ENCODE data around the gene PCARE. TPM values are rescaled to one million over a fixed set of nuclear protein-coding genes. Genes with fewer than 3 reads are reported as not detected.

PCARE gene
- total and polyA plus RNA-seq, 2 donors (not counting 1 experiment from before 2014, with no cell fraction given) = not detected

GRCh38 chr2:29063646-29064345, 10.5 kb downstream of the PCARE start:
- peak overlapping the region; percentile 79 for H3K4me2 ChIP-seq (ENCODE audit: extremely low read depth, insufficient read depth, low read length)
- peak overlapping the region; percentile 76 for H2AFZ ChIP-seq (ENCODE audit: low read length)
- H3K36me3 ChIP-seq (ENCODE audit: control insufficient read depth, insufficient read depth, low read length) = no peaks in the 10 kb centered on the region
- H3K9me3 ChIP-seq (ENCODE audit: control insufficient read depth, insufficient read depth, low read depth, low read length) = no peaks in the 10 kb centered on the region
- peaks cover 3% of the 10 kb centered on the region for H3K27me3 ChIP-seq (ENCODE audit: control insufficient read depth, insufficient read depth, low read length)
- DNase-seq (ENCODE audit: low read depth in 2 of 2) = peak; percentile 81 to 83
- no peak overlapping the region for H3K9ac ChIP-seq (ENCODE audit: insufficient read depth, low read length)
- H3K79me2 ChIP-seq (ENCODE audit: control insufficient read depth, insufficient read depth, low read length) = no peaks in the 10 kb centered on the region
- TF ChIP-seq EZH2 (IDR thresholded peaks at IDR 0.05; ENCODE audit: low read length, missing control alignments) = no peak
- TF ChIP-seq, protein P1, sequence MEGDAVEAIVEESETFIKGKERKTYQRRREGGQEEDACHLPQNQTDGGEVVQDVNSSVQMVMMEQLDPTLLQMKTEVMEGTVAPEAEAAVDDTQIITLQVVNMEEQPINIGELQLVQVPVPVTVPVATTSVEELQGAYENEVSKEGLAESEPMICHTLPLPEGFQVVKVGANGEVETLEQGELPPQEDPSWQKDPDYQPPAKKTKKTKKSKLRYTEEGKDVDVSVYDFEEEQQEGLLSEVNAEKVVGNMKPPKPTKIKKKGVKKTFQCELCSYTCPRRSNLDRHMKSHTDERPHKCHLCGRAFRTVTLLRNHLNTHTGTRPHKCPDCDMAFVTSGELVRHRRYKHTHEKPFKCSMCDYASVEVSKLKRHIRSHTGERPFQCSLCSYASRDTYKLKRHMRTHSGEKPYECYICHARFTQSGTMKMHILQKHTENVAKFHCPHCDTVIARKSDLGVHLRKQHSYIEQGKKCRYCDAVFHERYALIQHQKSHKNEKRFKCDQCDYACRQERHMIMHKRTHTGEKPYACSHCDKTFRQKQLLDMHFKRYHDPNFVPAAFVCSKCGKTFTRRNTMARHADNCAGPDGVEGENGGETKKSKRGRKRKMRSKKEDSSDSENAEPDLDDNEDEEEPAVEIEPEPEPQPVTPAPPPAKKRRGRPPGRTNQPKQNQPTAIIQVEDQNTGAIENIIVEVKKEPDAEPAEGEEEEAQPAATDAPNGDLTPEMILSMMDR (conservative IDR thresholded peaks at IDR 0.05 in 1 of 2, IDR thresholded peaks at IDR 0.05 in 1 of 2; ENCODE audit: low read depth in 1 of 2, low read length in 2 of 2) = no peak
- H3K27ac ChIP-seq (ENCODE audit: insufficient read depth, low read length) = no peak overlapping the region
- no peaks in the 10 kb centered on the region for H4K20me1 ChIP-seq (ENCODE audit: control insufficient read depth, extremely low read depth, insufficient read depth, low read length)
- no peaks in the 10 kb centered on the region for H3K4me1 ChIP-seq (ENCODE audit: control insufficient read depth, extremely low read depth, insufficient read depth, low read length)
- peak overlapping the region in 2 of 4 experiments; percentile 23 to 33 for H3K4me3 ChIP-seq (replicated peaks in 1 of 4; ENCODE audit: control extremely low read depth in 1 of 4, insufficient read depth in 1 of 4, low read depth in 3 of 4, low read length in 4 of 4)

DNA sequence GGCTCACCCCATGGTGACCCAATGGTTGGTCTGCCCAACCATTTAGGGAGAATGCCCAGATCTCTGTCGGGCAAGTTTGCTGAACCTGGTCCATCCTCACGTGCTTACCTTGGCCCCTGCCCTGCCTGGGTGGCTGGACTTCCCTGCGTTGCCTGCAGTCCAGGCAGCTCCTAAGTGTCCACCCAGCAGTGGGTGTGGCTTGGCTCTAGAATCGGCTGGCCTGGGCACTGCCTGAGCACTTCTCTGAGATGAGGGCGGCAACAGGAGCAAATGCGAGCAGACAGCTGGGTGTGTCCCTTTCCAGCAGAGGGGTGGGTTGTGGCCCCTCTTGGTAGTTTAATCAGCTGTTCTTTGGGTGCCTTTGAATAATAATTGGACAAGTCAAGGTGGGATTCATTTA, 11.3 kb downstream of the PCARE start:
- peak overlapping the region; percentile 79 for H3K4me2 ChIP-seq (ENCODE audit: extremely low read depth, insufficient read depth, low read length)
- TF ChIP-seq, protein P1 (conservative IDR thresholded peaks at IDR 0.05 in 1 of 2, IDR thresholded peaks at IDR 0.05 in 1 of 2; ENCODE audit: low read depth in 1 of 2, low read length in 2 of 2) = no peak
- TF ChIP-seq EZH2 (IDR thresholded peaks at IDR 0.05; ENCODE audit: low read length, missing control alignments) = no peak

GRCh38 chr2:29062371-29062770, 12.0 kb downstream of the PCARE start:
- TF ChIP-seq, protein P1 (conservative IDR thresholded peaks at IDR 0.05 in 1 of 2, IDR thresholded peaks at IDR 0.05 in 1 of 2; ENCODE audit: low read depth in 1 of 2, low read length in 2 of 2) = no peak
- no peak for TF ChIP-seq EZH2 (IDR thresholded peaks at IDR 0.05; ENCODE audit: low read length, missing control alignments)
- Histone ChIP-seq H3K4me3 (replicated peaks in 1 of 4; ENCODE audit: control extremely low read depth in 1 of 4, insufficient read depth in 1 of 4, low read depth in 3 of 4, low read length in 4 of 4) (no peak overlapping the region), H4K20me1 (ENCODE audit: control insufficient read depth, extremely low read depth, insufficient read depth, low read length) (no peaks in the 10 kb centered on the region), H3K9ac (ENCODE audit: insufficient read depth, low read length) (no peak overlapping the region), H3K27me3 (ENCODE audit: control insufficient read depth, insufficient read depth, low read length) (peaks cover 5% of the 10 kb centered on the region), H3K27ac (ENCODE audit: insufficient read depth, low read length) (no peak overlapping the region), H3K36me3 (ENCODE audit: control insufficient read depth, insufficient read depth, low read length) (no peaks in the 10 kb centered on the region), H3K4me2 (ENCODE audit: extremely low read depth, insufficient read depth, low read length) (no peak overlapping the region), H3K79me2 (ENCODE audit: control insufficient read depth, insufficient read depth, low read length) (no peaks in the 10 kb centered on the region), H2AFZ (ENCODE audit: low read length) (no peak overlapping the region), H3K9me3 (ENCODE audit: control insufficient read depth, insufficient read depth, low read depth, low read length) (no peaks in the 10 kb centered on the region), H3K4me1 (ENCODE audit: control insufficient read depth, extremely low read depth, insufficient read depth, low read length) (no peaks in the 10 kb centered on the region)
- DNase-seq (ENCODE audit: low read depth in 2 of 2) = no peak

More for the DNA sequence above, 11.3 kb downstream of the PCARE start:
- H3K27me3 ChIP-seq (ENCODE audit: control insufficient read depth, insufficient read depth, low read length) = peaks cover 3% of the 10 kb centered on the region
- no peak overlapping the region for H3K4me3 ChIP-seq (replicated peaks in 1 of 4; ENCODE audit: control extremely low read depth in 1 of 4, insufficient read depth in 1 of 4, low read depth in 3 of 4, low read length in 4 of 4)
- no peaks in the 10 kb centered on the region for H3K36me3 ChIP-seq (ENCODE audit: control insufficient read depth, insufficient read depth, low read length)
- no peaks in the 10 kb centered on the region for H3K79me2 ChIP-seq (ENCODE audit: control insufficient read depth, insufficient read depth, low read length)
- H3K4me1 ChIP-seq (ENCODE audit: control insufficient read depth, extremely low read depth, insufficient read depth, low read length) = no peaks in the 10 kb centered on the region
- H3K9ac ChIP-seq (ENCODE audit: insufficient read depth, low read length) = no peak overlapping the region
- no peak overlapping the region for H3K27ac ChIP-seq (ENCODE audit: insufficient read depth, low read length)
- DNase-seq (ENCODE audit: low read depth in 2 of 2) = no peak
- no peak overlapping the region for H2AFZ ChIP-seq (ENCODE audit: low read length)
- no peaks in the 10 kb centered on the region for H3K9me3 ChIP-seq (ENCODE audit: control insufficient read depth, insufficient read depth, low read depth, low read length)
- no peaks in the 10 kb centered on the region for H4K20me1 ChIP-seq (ENCODE audit: control insufficient read depth, extremely low read depth, insufficient read depth, low read length)

Data from fibroblast of lung (primary cell).